ENCODE results near the gene WWTR1.

WWTR1 gene

GRCh38 chr3:149523512-149524299 is 134.1 kb downstream of the WWTR1 start:
- no peak for DNase-seq

- no peak for DNase-seq
These were observed 137.9 kb downstream of the WWTR1 start for GRCh38 chr3:149519912-149520311.

GRCh38 chr3:149516920-149517319 is 140.9 kb downstream of the WWTR1 start:
- no peak for DNase-seq

- no peak for DNase-seq
These were observed 142.6 kb downstream of the WWTR1 start for GRCh38 chr3:149515249-149515648.

- no peak for DNase-seq
These were observed 143.4 kb downstream of the WWTR1 start for GRCh38 chr3:149514471-149514870.

- DNase-seq: peak; percentile 46
These were observed 145.6 kb downstream of the WWTR1 start for GRCh38 chr3:149512073-149512782.

- DNase-seq: no peak
These were observed 146.7 kb downstream of the WWTR1 start for GRCh38 chr3:149511040-149511626.

GRCh38 chr3:149510480-149510879 is 147.3 kb downstream of the WWTR1 start:
- DNase-seq: no peak

- DNase-seq: no peak
These were observed 148.3 kb downstream of the WWTR1 start for GRCh38 chr3:149509526-149509925.

GRCh38 chr3:149507491-149508324 is 150.1 kb downstream of the WWTR1 start:
- DNase-seq: no peak

GRCh38 chr3:149506965-149507364 is 150.9 kb downstream of the WWTR1 start:
- DNase-seq: no peak

- no peak for DNase-seq
These were observed 151.3 kb downstream of the WWTR1 start for GRCh38 chr3:149506540-149506939.

GRCh38 chr3:149502438-149502837 is 155.4 kb downstream of the WWTR1 start:
- DNase-seq: no peak

- DNase-seq: no peak
These were observed 156.3 kb downstream of the WWTR1 start for GRCh38 chr3:149501524-149501923.

- DNase-seq: no peak
These were observed 159.7 kb downstream of the WWTR1 start for GRCh38 chr3:149497966-149498670.

- no peak for DNase-seq
These were observed 160.9 kb downstream of the WWTR1 start for GRCh38 chr3:149496891-149497290.

GRCh38 chr3:149495581-149496125 is 162.2 kb downstream of the WWTR1 start:
- no peak for DNase-seq

GRCh38 chr3:149494759-149495580 is 162.9 kb downstream of the WWTR1 start:
- no peak for DNase-seq

- peak; percentile 64 for DNase-seq
These were observed 163.6 kb downstream of the WWTR1 start for GRCh38 chr3:149494022-149494758.

- DNase-seq: peak; percentile 36
These were observed 164.4 kb downstream of the WWTR1 start for GRCh38 chr3:149493315-149494021.

All from SHP77 treated with DMSO at 0.1 percent for 48 hours (cell line).